GM12878 (cell line): ENCODE results near the gene SRRD. TPM values are rescaled to one million over a fixed set of nuclear protein-coding genes. Genes with fewer than 3 reads are reported as not detected.

ENCODE experiments used
- ATF2 ChIP-seq: IDR thresholded peaks from 2 replicates; pipeline ENCODE4 v1.6.1; 2012; ENCODE audit warnings: low read length, inconsistent platforms
- BMI1 ChIP-seq: fragments of 450-650 bp; IDR thresholded peaks from 2 replicates; pipeline ENCODE4 v1.6.1; 2016; ENCODE audit warnings: mild to moderate bottlenecking, moderate library complexity, borderline replicate concordance
- CEBPB ChIP-seq, 2 experiments: fragments of 150-350 bp in 1 of 2; IDR thresholded peaks; 2 replicates each; pipeline ENCODE4 v1.6.1; 2012 to 2014; ENCODE audit warnings: low read depth in 2 of 2, low read length in 2 of 2, borderline replicate concordance in 1 of 2, inconsistent platforms in 1 of 2
- CHD2 ChIP-seq: IDR thresholded peaks from 2 replicates; pipeline ENCODE4 v1.6.1; 2011; ENCODE audit warnings: low read depth, low read length, improper control_type of control experiment, borderline replicate concordance
- KDM1A ChIP-seq: fragments of 200-600 bp; sonication (generic); IDR thresholded peaks from 2 replicates; pipeline ENCODE4 v1.6.1; 2016; ENCODE audit warnings: borderline replicate concordance
- KLF5 ChIP-seq: fragments of 450-650 bp; IDR thresholded peaks from 2 replicates; pipeline ENCODE4 v1.6.1; 2014; ENCODE audit warnings: mild to moderate bottlenecking; ENCODE audit not compliant: partially characterized antibody
- POLR2AphosphoS5 ChIP-seq: IDR thresholded peaks from 2 replicates; pipeline ENCODE4 v1.6.1; 2011; ENCODE audit warnings: mild to moderate bottlenecking, low read length, inconsistent platforms
- RB1 ChIP-seq: fragments of 450-650 bp; formaldehyde crosslinking; IDR thresholded peaks from 2 replicates; pipeline ENCODE4 v1.6.1; 2017; ENCODE audit warnings: mild to moderate bottlenecking, borderline replicate concordance
- REST ChIP-seq: IDR thresholded peaks from 2 replicates; pipeline ENCODE4 v1.6.1; 2012; ENCODE audit warnings: mild to moderate bottlenecking, low read depth, low read length
- SREBF1 ChIP-seq: IDR thresholded peaks from 2 replicates; pipeline ENCODE4 v1.6.1; 2012; ENCODE audit warnings: mild to moderate bottlenecking, low read length
- SUPT20H ChIP-seq: IDR thresholded peaks from 2 replicates; pipeline ENCODE4 v1.6.1; 2011; ENCODE audit warnings: low read depth, mild to moderate bottlenecking, low read length, moderate library complexity, borderline replicate concordance; ENCODE audit not compliant: control insufficient read depth
- ZBED1 ChIP-seq: IDR thresholded peaks from 2 replicates; pipeline ENCODE4 v1.6.1; 2016; ENCODE audit warnings: borderline replicate concordance
- ZBTB11 ChIP-seq: fragments of 450-650 bp; formaldehyde crosslinking; IDR thresholded peaks from 2 replicates; pipeline ENCODE4 v1.5.0; 2022; ENCODE audit warnings: mild to moderate bottlenecking, missing genetic modification characterization
- ZNF24 ChIP-seq: fragments of 450-650 bp; IDR thresholded peaks from 2 replicates; pipeline ENCODE4 v1.6.1; 2017; ENCODE audit warnings: antibody characterized with exemption, mild to moderate bottlenecking
- ZNF274 ChIP-seq: IDR thresholded peaks from one replicate; pipeline ENCODE4 v1.8.0; 2011; ENCODE audit not compliant: insufficient read length, insufficient read depth
- polyA plus RNA-seq, 11 experiments: library from polyadenylated mRNA; depleted of rRNA in 4 of 11; unstranded in 6 of 11; stranded (reverse) in 5 of 11; fragments of >200 nt; fragmentation: Nextera tagmentation in 4 of 11; fragmentation: Illumina TruSeq in 1 of 11; extraction: Ambion mirVana in 4 of 11; extraction: Trizol in 1 of 11; gene quantifications; 1 replicate in 1 of 11; 2 replicates in 10 of 11; pipeline versions ENCODE4 v1.2.1 to v1.2.3, GENCODE V29; 2011 to 2016; ENCODE audit warnings: inconsistent platforms in 2 of 11, missing spikeins in 2 of 11, low read depth in 1 of 11
- total RNA-seq, 4 experiments: library from RNA; depleted of rRNA in 3 of 4; stranded (reverse); fragments of >200 nt in 3 of 4; fragmentation: Illumina TruSeq in 1 of 4; extraction: Trizol in 1 of 4; gene quantifications; 2 replicates each; pipeline versions ENCODE4 v1.2.1 to v1.2.3, GENCODE V29; 2013 to 2021
- TF ChIP-seq, protein P1 (sequence below): fragments of 450-650 bp; formaldehyde crosslinking; IDR thresholded peaks from 2 replicates; pipeline ENCODE4 v1.4.0; 2022; ENCODE audit warnings: mild to moderate bottlenecking, moderate library complexity

The SRRD gene
- total and polyA plus RNA-seq, 10 of the 15 experiments (the other 5 are each of a cell fraction or from before 2014, with no cell fraction given): 4.1 to 50.6 (median 27.5) TPM

DNA sequence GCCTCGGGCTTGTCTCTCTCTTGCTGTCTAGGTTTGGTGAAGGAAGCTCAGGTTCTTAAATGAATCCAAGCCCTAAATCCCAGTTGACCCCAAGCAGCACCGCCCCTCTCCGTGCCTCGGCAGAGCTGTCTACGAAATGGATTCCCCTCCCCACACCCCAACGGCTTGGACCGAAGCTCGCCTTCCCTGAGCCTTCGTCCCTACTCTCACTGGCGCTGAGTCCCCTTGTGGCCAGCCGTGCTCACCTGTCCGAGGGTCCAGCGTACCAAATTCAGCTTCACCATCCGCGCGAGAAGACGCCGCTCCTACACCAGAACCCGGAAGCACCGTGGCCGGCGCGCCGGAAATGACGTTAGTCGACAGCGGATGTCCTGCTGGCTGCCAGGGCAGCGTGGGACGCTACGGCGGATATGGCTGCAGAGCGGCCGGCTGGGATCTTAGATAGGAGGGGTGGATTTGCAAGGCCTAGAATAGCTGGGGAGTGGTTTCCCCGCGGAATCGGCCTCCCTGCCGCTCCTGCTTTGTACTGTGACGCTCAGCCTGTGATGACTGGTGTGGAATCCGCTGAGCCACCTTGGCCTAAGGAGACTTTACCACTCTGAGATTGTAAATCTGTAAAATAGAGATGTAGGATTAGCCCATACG lies 28.6 kb downstream of the SRRD start, which contains the start of gene TFIP11 (continued):
- TF ChIP-seq KDM1A (no peak), RB1 (peak; percentile 81; the same call in 1 of the 2 replicates), ZNF274 (no peak), SREBF1 (no peak), ATF2 (no peak), SUPT20H (no peak), REST (no peak), CEBPB (IDR thresholded peaks at IDR 0.05; ENCODE audit: borderline replicate concordance in 1 of 2, low read depth in 2 of 2, low read length in 2 of 2) (no peak), BMI1 (peak; percentile 90), ZBED1 (no peak), KLF5 (peak; percentile 40), POLR2AphosphoS5 (peak; percentile 92), ZBTB11 (CRISPR knock-in tag) (no peak), ZNF24 (no peak), CHD2 (peak; percentile 92)
- TF ChIP-seq, protein P1, sequence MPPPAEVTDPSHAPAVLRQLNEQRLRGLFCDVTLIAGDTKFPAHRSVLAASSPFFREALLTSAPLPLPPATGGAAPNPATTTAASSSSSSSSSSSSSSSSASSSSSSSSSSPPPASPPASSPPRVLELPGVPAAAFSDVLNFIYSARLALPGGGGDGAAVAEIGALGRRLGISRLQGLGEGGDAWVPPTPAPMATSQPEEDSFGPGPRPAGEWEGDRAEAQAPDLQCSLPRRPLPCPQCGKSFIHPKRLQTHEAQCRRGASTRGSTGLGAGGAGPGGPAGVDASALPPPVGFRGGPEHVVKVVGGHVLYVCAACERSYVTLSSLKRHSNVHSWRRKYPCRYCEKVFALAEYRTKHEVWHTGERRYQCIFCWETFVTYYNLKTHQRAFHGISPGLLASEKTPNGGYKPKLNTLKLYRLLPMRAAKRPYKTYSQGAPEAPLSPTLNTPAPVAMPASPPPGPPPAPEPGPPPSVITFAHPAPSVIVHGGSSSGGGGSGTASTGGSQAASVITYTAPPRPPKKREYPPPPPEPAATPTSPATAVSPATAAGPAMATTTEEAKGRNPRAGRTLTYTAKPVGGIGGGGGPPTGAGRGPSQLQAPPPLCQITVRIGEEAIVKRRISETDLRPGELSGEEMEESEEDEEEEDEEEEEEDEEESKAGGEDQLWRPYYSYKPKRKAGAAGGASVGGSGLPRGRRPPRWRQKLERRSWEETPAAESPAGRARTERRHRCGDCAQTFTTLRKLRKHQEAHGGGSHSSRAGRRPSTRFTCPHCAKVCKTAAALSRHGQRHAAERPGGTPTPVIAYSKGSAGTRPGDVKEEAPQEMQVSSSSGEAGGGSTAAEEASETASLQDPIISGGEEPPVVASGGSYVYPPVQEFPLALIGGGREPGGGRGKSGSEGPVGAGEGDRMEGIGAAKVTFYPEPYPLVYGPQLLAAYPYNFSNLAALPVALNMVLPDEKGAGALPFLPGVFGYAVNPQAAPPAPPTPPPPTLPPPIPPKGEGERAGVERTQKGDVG: no peak
